ENCODE results near the gene GLT8D1. TPM values are rescaled to one million over a fixed set of nuclear protein-coding genes. Genes with fewer than 3 reads are reported as not detected.

GLT8D1 gene
- polyA plus RNA-seq, 2 of the 4 experiments (the other 2 are of a cell fraction): 37.3 to 58.5 TPM

DNA sequence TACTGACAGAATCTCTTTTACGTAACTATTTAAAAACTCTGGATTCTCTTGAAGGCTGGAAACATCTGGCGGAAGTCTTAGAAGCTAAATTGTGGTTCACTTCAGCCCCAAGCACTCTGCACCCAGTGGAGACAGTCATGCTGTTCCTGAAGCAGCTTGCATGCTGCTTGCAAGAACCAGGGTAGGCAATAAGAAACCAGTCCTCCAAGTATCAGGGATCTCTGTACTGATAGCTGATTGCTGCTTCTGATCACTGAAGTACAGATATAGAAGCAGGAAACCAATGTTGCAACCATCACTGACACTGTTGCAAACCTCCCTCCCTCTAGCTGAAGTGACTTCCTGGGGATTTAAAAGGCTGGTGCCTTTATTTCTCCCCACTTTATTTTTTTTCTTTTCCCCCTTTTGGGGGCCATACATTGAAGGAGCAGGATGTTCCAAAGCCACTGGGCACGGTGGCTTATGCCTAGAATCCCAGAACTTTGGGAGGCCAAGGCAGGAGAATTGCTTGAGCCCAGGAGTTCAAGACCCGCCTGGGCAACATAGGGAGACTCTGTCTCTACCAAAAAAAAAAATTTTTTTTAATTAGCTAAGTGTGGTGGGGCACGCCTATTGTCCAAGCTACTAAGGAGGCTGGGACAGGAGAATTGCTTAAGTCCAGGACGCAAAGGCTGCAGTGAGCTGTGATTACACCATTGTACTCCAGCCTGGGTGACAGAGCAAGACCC lies 15.6 kb upstream of the GLT8D1 start:
- POLR2A ChIA-PET: interaction anchor here (0.7 kb wide), 1 partner anchor 9 kb away, joined by 4 read pairs; no protein-coding TSS in a partner anchor
- H3K4me3 ChIP-seq: no peak overlapping the region
- no peak for FAIRE-seq
- H3K9me3 ChIP-seq: no peaks in the 10 kb centered on the region
- no peak overlapping the region for H3K27ac ChIP-seq
- 89% methylated on average over 6 of the region's 6 CpGs for WGBS (ENCODE audit: missing lambda C conversion rate)
- DNase-seq (ENCODE audit: low read depth in 1 of 2, low spot score in 1 of 2): no peak
- no peak for ATAC-seq
- CTCF ChIA-PET: no interaction called here
- no peak overlapping the region for H3K4me2 ChIP-seq
- no peaks in the 10 kb centered on the region for H3K4me1 ChIP-seq
- TF ChIP-seq HOXB13 (CRISPR knock-in tag; IDR thresholded peaks at IDR 0.05; ENCODE audit: low read depth) (no peak), RAD21 (conservative IDR thresholded peaks at IDR 0.05 in 1 of 2, IDR thresholded peaks at IDR 0.05 in 1 of 2) (no peak), GATA3 (IDR thresholded peaks at IDR 0.05; ENCODE audit: borderline replicate concordance) (no peak)
- TF ChIP-seq, protein P1, sequence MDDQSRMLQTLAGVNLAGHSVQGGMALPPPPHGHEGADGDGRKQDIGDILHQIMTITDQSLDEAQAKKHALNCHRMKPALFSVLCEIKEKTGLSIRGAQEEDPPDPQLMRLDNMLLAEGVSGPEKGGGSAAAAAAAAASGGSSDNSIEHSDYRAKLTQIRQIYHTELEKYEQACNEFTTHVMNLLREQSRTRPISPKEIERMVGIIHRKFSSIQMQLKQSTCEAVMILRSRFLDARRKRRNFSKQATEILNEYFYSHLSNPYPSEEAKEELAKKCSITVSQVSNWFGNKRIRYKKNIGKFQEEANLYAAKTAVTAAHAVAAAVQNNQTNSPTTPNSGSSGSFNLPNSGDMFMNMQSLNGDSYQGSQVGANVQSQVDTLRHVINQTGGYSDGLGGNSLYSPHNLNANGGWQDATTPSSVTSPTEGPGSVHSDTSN (IDR thresholded peaks at IDR 0.05): no peak

DNA sequence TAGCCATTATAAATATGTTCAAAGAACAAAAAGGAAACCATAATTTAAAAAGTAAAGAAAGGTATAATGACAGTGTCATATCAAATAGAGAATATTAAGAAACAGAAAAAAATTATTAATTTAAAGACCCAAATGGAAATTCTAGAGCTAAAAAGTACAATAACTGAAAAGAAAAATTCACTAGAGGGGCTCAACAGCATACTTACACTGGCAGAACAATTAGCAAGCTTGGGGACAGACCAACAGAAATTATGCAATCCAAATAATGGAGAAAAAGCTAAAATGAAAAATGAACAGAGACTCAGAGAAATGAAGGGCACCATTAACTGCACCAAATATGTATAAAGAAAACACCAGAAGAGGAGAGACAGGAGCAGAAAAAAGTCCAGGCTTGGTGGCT lies 14.0 kb upstream of the GLT8D1 start:
- no peak overlapping the region for H3K27ac ChIP-seq
- H3K4me3 ChIP-seq: no peak overlapping the region
- POLR2A ChIA-PET: interaction anchor here (1.1 kb wide), 1 partner anchor 14 kb away, joined by 3 read pairs; the partner anchor contains the start of genes GLT8D1 and SPCS1
- H3K4me1 ChIP-seq: no peaks in the 10 kb centered on the region
- no peaks in the 10 kb centered on the region for H3K9me3 ChIP-seq
- CTCF ChIA-PET: no interaction called here
- no peak for FAIRE-seq
- no peak for ATAC-seq
- no peak for DNase-seq (ENCODE audit: low read depth in 1 of 2, low spot score in 1 of 2)
- no peak overlapping the region for H3K4me2 ChIP-seq
- TF ChIP-seq RAD21 (conservative IDR thresholded peaks at IDR 0.05 in 1 of 2, IDR thresholded peaks at IDR 0.05 in 1 of 2) (no peak), TFCP2L1 (CRISPR knock-in tag; IDR thresholded peaks at IDR 0.05) (no peak), NPAS2 (CRISPR knock-in tag; IDR thresholded peaks at IDR 0.05; ENCODE audit: borderline replicate concordance) (no peak), ZFP36 (IDR thresholded peaks at IDR 0.05; ENCODE audit: borderline replicate concordance, partially characterized antibody) (no peak), POLR2A (IDR thresholded peaks at IDR 0.05; ENCODE audit: low read length) (no peak), PHF8 (IDR thresholded peaks at IDR 0.05; ENCODE audit: borderline replicate concordance, low read depth) (no peak), HEYL (CRISPR knock-in tag; IDR thresholded peaks at IDR 0.05) (no peak), SREBF2 (IDR thresholded peaks at IDR 0.05) (no peak), RARB (CRISPR knock-in tag; IDR thresholded peaks at IDR 0.05) (no peak), ZNF302 (CRISPR knock-in tag; IDR thresholded peaks at IDR 0.05) (no peak)
- TF ChIP-seq, protein P2, sequence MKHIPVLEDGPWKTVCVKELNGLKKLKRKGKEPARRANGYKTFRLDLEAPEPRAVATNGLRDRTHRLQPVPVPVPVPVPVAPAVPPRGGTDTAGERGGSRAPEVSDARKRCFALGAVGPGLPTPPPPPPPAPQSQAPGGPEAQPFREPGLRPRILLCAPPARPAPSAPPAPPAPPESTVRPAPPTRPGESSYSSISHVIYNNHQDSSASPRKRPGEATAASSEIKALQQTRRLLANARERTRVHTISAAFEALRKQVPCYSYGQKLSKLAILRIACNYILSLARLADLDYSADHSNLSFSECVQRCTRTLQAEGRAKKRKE (CRISPR knock-in tag; IDR thresholded peaks at IDR 0.05; ENCODE audit: low read depth): no peak
- TF ChIP-seq, protein P3, sequence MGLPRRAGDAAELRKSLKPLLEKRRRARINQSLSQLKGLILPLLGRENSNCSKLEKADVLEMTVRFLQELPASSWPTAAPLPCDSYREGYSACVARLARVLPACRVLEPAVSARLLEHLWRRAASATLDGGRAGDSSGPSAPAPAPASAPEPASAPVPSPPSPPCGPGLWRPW (IDR thresholded peaks at IDR 0.05): no peak
- TF ChIP-seq, protein P4, sequence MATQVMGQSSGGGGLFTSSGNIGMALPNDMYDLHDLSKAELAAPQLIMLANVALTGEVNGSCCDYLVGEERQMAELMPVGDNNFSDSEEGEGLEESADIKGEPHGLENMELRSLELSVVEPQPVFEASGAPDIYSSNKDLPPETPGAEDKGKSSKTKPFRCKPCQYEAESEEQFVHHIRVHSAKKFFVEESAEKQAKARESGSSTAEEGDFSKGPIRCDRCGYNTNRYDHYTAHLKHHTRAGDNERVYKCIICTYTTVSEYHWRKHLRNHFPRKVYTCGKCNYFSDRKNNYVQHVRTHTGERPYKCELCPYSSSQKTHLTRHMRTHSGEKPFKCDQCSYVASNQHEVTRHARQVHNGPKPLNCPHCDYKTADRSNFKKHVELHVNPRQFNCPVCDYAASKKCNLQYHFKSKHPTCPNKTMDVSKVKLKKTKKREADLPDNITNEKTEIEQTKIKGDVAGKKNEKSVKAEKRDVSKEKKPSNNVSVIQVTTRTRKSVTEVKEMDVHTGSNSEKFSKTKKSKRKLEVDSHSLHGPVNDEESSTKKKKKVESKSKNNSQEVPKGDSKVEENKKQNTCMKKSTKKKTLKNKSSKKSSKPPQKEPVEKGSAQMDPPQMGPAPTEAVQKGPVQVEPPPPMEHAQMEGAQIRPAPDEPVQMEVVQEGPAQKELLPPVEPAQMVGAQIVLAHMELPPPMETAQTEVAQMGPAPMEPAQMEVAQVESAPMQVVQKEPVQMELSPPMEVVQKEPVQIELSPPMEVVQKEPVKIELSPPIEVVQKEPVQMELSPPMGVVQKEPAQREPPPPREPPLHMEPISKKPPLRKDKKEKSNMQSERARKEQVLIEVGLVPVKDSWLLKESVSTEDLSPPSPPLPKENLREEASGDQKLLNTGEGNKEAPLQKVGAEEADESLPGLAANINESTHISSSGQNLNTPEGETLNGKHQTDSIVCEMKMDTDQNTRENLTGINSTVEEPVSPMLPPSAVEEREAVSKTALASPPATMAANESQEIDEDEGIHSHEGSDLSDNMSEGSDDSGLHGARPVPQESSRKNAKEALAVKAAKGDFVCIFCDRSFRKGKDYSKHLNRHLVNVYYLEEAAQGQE (IDR thresholded peaks at IDR 0.05): no peak

Data from A549 (cell line).